ENCODE results near the gene MVB12A. TPM values are rescaled to one million over a fixed set of nuclear protein-coding genes. Genes with fewer than 3 reads are reported as not detected.
A peak's percentile ranks its signal among the peaks of the same experiment; 100 is the strongest.

Gene MVB12A
- total RNA-seq, 1 donor from 2014 or later: 41.0 TPM

GRCh38 chr19:17385878-17386611, 33.8 kb upstream of the MVB12A start:
- no peaks in the 10 kb centered on the region for H3K79me2 ChIP-seq (ENCODE audit: insufficient read depth, low read length)
- no peaks in the 10 kb centered on the region for H4K20me1 ChIP-seq (ENCODE audit: insufficient read depth, low read length)
- H3K4me3 Mint-ChIP-seq (ENCODE audit: unreplicated experiment): no peak overlapping the region
- H3K27ac Mint-ChIP-seq (ENCODE audit: unreplicated experiment): no peak overlapping the region
- no peaks in the 10 kb centered on the region for H3K27me3 Mint-ChIP-seq (ENCODE audit: low read depth, unreplicated experiment)
- no peak overlapping the region for H3K27ac ChIP-seq (ENCODE audit: low read depth, low read length)
- H3K4me3 ChIP-seq (ENCODE audit: insufficient read depth, low read depth, low read length): no peak overlapping the region
- no peaks in the 10 kb centered on the region for H3K4me1 Mint-ChIP-seq (ENCODE audit: low read depth, unreplicated experiment)
- no peak for FAIRE-seq
- peaks cover 2% of the 10 kb centered on the region for H3K36me3 Mint-ChIP-seq (ENCODE audit: low read depth, unreplicated experiment)
- H3K4me2 ChIP-seq (ENCODE audit: low read length): no peak overlapping the region
- no peak for DNase-seq (ENCODE audit: low read depth)
- TF ChIP-seq EZH2 (IDR thresholded peaks at IDR 0.05; ENCODE audit: insufficient read depth, low read length) (no peak), CTCF (IDR thresholded peaks at IDR 0.05; ENCODE audit: insufficient read depth, low read depth, low read length) (peak; percentile 83)
- peaks cover 2% of the 10 kb centered on the region for H3K9me3 Mint-ChIP-seq (ENCODE audit: unreplicated experiment)
- H3K9ac ChIP-seq (ENCODE audit: low read length): no peak overlapping the region
- no peaks in the 10 kb centered on the region for H3K36me3 ChIP-seq (ENCODE audit: insufficient read depth, low read length)
- H2AFZ ChIP-seq (ENCODE audit: low read depth, low read length): no peak overlapping the region
- H3K4me1 ChIP-seq (ENCODE audit: insufficient read depth, low read length): peaks cover 4% of the 10 kb centered on the region
- peaks cover 3% of the 10 kb centered on the region for H3K9me3 ChIP-seq (ENCODE audit: insufficient read depth, low read depth, low read length)
- peaks cover 3% of the 10 kb centered on the region for H3K27me3 ChIP-seq (ENCODE audit: insufficient read depth, low read length)

- Histone ChIP-seq H2AFZ (ENCODE audit: low read depth, low read length) (no peak overlapping the region), H4K20me1 (ENCODE audit: insufficient read depth, low read length) (no peaks in the 10 kb centered on the region), H3K4me3 (ENCODE audit: insufficient read depth, low read depth, low read length) (no peak overlapping the region), H3K4me2 (ENCODE audit: low read length) (no peak overlapping the region), H3K27ac (ENCODE audit: low read depth, low read length) (no peak overlapping the region), H3K9me3 (ENCODE audit: insufficient read depth, low read depth, low read length) (peaks cover 3% of the 10 kb centered on the region), H3K4me1 (ENCODE audit: insufficient read depth, low read length) (peaks cover 4% of the 10 kb centered on the region), H3K9ac (ENCODE audit: low read length) (no peak overlapping the region), H3K36me3 (ENCODE audit: insufficient read depth, low read length) (no peaks in the 10 kb centered on the region), H3K27me3 (ENCODE audit: insufficient read depth, low read length) (peaks cover 5% of the 10 kb centered on the region), H3K79me2 (ENCODE audit: insufficient read depth, low read length) (no peaks in the 10 kb centered on the region)
- H3K9me3 Mint-ChIP-seq (ENCODE audit: unreplicated experiment): peaks cover 2% of the 10 kb centered on the region
- DNase-seq (ENCODE audit: low read depth) (no peak), FAIRE-seq (no peak)
- H3K36me3 Mint-ChIP-seq (ENCODE audit: low read depth, unreplicated experiment): peaks cover 2% of the 10 kb centered on the region
- H3K4me1 Mint-ChIP-seq (ENCODE audit: low read depth, unreplicated experiment): no peaks in the 10 kb centered on the region
- H3K4me3 Mint-ChIP-seq (ENCODE audit: unreplicated experiment): no peak overlapping the region
- TF ChIP-seq CTCF (IDR thresholded peaks at IDR 0.05; ENCODE audit: insufficient read depth, low read depth, low read length) (no peak), EZH2 (IDR thresholded peaks at IDR 0.05; ENCODE audit: insufficient read depth, low read length) (no peak)
- H3K27me3 Mint-ChIP-seq (ENCODE audit: low read depth, unreplicated experiment): no peaks in the 10 kb centered on the region
- no peak overlapping the region for H3K27ac Mint-ChIP-seq (ENCODE audit: unreplicated experiment)
Measured at GRCh38 chr19:17389288-17389687, 30.6 kb upstream of the MVB12A start.
